Ecto neural progenitor cell (in vitro differentiated cells): ENCODE data around the gene FSTL3.
A peak's percentile ranks its signal among the peaks of the same experiment; 100 is the strongest.
"Not testable (repeated sequence)": the region's sequence is repeated elsewhere in the genome, so short reads cannot be mapped to it uniquely, and the experiment has no call there.

Experiments
- DNase-seq: peaks from one replicate; pipeline ENCODE4 v3.0.0-alpha.2; 2018; ENCODE audit warnings: low spot score

FSTL3 gene

DNA sequence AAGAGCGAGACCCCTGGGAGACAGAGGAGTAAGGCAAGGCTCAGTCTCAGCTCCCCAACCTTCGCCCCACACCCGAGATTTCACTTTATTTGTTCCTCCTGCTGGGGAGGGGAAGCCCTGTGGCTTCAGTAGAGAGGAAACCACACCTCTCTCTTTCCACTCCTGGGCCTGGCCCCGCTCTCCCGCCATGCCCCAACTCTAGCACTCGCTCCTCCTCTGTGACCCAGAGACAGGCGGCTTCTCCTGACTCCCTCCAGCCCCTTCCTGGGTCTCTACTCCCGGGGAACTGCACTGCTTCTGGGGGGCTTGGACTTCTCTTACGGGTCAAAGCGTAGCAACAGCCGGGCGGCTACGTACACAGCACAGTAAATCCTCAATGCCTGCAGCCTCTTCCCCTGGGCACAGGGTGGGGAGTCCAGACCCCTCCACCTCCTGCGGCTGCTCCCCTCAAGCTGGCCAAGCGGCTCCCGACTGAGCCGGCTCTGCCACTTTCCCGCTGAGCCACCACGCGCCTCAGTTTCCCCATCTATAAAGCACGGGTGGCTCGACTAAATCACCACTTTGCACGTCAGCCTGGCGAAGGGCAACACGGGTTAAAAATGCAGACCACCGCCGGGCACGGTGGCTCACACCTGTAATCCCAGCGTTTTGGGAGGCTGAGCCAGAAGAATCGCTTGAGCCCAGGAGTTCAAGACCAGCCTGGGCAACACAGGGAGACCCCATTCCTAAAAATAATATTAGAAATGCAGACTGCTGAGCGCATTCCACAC, 14.6 kb upstream of the FSTL3 start:
- DNase-seq = no peak

DNA sequence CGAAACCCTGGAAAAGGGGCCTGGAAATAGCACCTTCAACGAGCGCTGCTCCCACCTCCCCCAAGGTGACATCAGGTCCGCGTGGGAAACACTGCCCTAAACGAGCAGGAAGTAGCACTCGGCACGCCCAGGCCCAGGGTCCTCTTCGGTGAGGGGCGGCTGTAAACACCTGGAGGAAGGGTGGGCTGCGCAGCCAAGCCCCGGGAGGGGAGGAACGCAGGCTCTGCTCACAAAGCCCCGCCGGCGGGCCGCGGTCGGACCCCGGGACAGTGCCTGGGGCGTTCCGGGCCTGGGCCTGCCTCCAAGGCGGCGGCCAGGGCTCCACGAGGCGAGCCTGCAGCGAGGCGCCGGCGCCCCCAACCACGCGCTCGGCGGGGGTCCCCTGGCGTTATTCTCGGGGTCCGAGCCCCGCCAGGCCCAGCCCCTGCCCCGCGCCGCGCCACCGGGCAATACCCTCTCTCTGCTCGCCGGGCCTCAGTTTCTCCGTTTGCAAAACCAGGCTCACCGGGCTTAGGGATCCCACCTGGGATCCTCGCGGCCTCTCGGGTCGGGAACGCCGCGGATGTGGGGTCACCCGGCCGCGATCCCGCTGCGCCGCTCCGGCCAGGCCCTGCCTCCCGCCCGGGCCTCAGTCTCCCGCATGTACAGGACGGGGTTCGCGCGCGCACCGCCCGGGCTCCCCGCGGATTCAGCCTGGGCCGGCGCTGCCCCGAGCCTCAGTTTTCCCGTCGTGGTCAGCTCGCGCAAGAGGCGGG, 13.8 kb upstream of the FSTL3 start:
- DNase-seq = no peak

DNA sequence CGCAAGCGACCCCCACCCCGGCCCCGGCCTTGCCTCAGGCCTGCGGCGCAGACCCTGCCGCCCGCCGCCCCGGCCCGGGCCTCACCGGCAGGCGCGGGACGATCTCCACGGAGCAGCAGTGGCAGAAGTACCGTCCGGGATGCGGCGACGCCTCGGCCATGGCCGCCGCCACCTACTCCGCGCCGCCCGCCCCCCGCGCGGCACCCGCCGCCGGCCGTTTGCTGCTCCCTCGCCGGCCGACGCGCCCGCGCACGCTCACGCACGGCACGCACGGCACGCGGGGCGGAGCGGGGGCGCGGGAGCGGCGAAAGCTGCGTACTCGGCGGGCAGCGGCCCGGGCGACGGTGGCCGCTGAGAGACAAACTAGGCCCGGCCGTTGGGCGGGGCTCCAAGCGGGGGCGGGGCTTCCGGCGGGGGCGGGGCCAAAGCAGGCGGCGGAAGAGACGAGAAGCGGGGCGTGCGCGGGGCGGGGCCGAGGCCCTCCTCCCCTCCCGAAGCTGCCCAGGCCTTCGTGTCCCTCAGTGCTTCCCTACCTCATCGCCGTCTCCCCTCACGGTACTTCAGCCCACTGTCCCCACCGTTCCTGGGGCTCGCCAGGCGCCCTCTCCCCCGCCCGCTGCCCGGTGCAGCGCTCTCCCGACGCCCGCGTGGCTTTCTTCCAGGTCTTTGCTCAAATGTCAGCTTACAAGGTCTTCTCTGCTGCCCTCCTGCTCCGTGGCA, 13.1 kb upstream of the FSTL3 start, which contains the start of gene RNF126:
Gene RNF126, minus strand, starts transcription at position 253 of the 720 bp plus-strand sequence. Its CDS starts 93 bp downstream, at position 160.
- DNase-seq = peak; percentile 94

DNA sequence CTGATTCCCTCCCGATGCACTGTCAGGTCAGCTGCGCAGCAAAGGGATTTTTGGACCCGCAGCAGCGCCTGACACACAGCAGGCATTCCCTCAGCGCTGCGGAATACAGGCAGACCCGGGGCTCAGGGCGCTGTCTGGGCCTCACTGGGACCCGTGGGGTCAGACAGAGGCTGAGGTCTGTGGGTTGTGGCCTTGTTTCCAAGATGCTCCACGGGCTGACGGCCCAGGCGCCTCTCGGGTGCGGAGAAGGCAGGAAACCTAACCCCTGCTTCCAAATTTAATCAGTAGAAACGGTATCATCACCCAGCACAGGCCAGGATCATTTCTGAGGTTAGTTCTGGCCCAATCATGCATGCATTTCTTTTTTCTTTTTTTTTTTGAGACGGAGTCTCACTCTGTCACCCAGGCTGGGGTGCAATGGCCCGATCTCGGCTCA, 12.5 kb upstream of the FSTL3 start:
- no peak for DNase-seq

DNA sequence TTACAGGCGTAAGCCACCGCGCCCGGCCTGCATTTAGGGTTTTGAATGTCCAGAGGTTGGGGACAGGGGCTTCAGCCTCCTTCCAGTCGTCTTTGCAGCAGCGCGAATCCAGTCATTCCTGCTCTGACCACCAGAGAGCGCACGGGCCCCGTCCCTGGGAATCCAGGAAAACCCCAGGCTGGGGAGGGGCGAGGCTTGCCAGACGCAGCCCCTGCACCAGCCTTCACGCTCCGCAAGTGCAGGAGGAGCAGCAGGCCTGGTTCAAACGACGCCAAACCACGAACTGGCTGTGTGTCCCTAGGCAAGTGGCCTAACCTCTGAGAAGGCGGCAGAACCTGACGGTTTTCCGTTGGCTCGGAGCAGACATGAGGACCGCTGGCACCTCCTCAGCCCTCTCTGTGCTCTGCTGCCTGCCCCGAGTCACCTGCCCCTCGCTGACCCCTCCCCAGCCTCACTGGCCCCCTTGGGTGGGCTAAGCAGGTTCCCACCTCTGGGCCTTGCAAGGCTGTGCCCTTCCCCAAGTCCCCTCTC, 11.2 kb upstream of the FSTL3 start:
- DNase-seq = peak; percentile 95

DNA sequence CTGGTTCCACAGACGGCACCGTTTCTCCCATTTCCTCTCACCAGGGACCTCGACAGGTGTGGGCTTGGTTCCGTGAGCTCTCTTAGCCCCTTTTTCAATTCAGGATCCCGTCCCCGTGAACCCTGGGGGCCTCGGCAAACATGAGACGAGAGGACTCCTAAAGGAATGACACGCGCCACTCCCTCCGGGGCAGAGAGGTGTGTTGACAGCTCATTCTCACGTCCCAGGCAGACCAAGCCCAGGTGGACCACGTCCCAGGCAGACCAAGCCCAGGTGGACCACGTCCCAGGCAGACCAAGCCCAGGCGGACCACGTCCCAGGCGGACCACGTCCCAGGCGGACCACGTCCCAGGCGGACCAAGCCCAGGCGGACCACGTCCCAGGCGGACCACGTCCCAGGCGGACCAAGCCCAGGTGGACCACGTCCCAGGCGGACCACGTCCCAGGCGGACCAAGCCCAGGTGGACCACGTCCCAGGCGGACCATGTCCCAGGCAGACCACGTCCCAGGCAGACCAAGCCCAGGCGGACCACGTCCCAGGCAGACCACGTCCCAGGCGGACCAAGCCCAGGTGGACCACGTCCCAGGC, 9.1 kb upstream of the FSTL3 start:
- not testable (repeated sequence) for DNase-seq

DNA sequence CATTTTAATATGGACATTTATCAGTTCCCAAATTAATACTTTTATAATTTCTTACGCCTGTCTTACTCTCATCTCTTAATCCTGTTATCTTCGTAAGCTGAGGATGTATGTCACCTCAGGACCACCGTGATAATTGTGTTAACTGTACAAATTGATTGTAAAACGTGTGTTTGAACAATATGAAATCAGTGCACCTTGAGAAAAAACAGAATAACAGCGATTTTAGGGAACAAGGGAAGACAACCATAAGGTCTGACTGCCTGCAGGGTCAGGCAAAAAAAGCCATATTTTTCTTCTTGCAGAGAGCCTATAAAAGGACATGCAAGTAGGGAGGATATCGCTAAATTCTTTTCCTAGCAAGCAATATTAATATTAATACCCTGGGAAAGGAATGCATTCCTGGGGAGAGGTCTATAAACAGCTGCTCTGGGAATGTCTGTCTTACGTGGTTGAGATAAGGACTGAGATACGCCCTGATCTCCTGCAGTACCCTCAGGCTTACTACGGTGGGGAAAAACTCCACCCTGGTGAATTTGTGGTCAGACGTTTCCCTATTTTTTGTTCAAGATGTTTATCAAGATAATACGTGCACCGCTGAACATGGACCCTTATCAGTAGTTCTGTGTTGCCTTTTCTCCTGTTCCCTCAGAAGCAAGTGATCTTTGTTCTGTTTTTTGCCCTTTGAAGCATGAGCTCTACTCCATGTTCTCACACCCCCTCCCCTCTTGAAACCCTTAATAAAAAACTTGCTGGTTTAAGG, 7.3 kb upstream of the FSTL3 start:
- not testable (repeated sequence) for DNase-seq

DNA sequence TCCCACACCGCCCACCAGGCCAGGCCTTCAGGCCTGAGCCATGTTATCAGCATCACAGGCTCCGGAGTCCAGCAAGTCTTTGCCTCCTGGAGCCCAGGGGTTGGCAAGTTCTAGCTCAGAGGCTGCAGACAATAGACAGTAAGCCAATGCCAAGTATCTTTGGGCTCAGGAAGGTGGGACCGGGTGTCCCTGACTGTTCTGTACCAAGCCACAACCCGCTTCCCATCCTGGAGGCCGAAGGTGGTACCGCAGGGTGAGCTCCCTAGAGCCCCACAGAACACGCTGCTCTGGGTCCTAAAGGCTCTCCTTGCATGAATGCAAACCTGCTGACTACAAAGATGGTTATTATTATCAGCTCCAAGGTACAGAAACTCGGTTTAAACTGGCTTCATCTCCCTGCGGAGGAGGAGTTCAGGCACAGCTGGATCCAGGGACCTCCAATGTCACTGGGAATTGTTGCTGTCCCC, 5.5 kb upstream of the FSTL3 start:
- DNase-seq = no peak

DNA sequence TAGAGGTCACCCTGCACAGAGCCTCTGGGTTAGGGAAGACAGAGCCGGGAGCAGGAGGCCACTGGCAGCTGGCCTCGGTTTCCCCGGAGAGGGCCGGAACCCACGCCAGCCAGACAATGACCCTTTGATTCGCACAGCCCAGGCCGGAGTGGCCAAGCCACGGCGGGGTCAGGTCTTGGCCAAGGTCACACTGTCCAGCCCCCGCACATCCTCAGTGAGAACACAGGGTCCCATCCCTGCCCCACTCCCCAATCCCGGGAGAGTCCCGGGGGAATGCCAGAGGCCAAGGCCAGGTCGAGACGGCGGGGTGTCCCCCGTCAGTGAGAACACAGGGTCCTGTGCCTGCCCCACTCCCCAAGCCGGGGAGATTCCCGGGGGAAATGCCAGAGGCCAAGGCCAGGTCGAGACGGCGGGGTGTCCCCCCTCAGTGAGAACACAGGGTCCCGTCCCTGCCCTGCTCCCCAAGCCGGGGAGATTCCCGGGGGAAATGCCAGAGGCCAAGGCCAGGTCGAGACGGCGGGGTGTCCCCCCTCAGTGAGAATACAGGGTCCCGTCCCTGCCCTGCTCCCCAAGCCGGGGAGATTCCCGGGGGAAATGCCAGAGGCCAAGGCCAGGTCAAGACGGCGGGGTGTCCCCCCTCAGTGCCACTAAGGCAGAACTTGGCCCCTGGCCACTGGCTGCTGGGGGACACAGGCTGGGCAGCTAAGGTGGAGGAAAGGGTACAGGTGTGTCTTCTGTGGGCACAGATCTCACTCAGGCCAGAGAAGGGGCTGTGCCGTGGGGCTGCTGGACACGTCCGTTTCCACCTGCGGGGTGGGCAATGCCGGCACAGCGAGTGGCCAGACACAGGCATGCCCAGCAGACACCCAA, 1.7 kb upstream of the FSTL3 start:
- peak; percentile 43 for DNase-seq

DNA sequence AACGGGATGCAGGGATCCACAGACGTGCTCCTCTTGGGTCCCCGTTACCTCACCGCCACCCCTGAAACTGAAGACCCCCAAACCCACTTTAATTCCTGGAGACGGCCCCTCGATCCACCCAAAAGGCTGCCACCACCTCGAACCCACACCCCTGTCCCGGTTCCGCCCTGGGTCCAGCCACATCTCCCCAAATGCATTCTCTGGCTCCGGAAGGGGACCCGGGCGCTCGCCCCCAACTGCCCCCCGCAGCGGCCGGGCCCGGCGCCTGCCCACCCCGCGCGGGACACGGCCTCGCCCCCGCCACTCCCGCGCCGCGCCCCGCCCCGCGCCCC, 219 bp upstream of the FSTL3 start:
- DNase-seq = no peak

DNA sequence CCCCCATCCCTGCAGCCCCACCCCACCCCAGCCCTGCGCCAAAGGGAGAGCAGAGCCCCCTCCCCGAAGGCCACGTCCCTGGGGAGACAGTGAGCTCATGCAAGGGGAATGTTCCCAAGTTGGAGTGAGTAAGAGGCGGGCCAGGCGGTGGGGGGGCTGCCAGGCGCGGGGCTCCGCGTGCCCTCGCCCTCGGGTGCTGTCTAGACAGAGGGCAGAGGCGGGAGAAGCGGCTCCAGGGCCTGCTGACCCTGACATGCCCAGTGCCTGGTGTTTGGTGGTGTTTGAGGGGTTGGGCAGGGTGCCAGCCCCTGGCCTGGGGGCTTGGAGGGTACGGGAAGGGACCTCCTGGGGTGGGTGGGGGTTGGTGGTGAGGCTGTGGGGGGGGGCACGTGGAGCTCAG, 1.0 kb downstream of the FSTL3 start:
- no peak for DNase-seq

DNA sequence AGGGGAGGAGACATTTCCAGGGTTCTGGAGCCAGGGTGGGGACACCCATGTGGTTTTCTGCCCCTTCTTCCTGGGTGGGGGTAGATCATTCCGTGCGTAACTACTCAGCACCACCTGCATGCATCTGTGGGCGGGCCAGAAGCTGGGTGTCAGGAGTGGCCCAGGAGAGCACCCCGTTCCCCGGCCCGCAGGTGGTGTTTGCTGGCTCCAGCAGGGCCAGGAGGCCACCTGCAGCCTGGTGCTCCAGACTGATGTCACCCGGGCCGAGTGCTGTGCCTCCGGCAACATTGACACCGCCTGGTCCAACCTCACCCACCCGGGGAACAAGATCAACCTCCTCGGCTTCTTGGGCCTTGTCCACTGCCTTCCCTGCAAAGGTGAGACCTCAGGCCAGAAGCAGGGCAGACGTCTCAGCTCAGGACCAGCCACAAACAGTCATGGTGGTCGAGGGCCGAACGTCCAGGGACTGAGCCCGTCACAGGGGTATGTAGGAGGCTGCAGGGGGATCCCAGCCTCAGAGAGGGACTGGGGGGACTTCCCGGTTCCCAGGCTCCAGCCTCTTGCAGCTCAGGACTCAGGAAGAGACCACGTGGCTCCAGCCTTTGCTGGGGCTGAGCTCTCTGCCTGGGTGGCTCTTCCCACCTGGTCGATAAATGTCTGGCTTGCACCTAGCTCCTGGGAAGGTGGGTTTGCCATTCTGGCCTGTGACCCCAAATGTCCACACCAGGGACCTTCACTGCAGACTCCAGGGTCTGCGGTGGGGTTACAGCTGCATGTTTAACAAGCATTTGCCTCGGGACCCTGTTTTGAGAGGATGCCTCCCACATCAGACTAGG, 1.6 kb downstream of the FSTL3 start:
- DNase-seq = peak; percentile 47

DNA sequence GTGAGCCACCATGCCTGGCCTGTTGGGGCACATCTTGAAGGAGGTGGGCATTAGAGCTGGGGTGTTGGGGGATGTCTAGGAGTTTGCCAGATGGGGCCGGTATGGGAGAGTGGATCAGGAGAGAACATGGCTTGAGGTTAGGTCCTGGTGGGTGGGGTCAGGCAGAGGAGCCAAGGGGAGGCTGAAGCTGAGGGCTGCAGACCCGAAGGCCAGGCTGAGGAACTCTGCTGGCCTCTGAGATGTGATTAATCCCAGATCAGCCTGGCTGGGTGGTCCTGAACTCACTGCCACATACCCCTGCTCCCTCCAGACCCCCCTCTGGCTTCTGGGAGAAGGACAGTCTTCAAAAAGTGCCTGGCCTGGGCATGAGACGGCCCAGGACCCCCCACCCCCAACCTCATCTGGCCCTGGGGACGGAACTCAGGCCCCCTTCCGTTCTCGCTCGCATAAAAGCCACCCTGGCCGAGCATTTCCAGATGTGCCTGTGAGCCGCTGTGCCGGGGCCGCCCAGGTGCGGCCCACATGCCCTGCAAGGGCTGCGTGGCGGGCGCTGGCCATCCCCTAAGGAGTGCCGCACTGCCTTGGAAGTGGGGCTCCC, 2.7 kb downstream of the FSTL3 start:
- peak; percentile 59 for DNase-seq

DNA sequence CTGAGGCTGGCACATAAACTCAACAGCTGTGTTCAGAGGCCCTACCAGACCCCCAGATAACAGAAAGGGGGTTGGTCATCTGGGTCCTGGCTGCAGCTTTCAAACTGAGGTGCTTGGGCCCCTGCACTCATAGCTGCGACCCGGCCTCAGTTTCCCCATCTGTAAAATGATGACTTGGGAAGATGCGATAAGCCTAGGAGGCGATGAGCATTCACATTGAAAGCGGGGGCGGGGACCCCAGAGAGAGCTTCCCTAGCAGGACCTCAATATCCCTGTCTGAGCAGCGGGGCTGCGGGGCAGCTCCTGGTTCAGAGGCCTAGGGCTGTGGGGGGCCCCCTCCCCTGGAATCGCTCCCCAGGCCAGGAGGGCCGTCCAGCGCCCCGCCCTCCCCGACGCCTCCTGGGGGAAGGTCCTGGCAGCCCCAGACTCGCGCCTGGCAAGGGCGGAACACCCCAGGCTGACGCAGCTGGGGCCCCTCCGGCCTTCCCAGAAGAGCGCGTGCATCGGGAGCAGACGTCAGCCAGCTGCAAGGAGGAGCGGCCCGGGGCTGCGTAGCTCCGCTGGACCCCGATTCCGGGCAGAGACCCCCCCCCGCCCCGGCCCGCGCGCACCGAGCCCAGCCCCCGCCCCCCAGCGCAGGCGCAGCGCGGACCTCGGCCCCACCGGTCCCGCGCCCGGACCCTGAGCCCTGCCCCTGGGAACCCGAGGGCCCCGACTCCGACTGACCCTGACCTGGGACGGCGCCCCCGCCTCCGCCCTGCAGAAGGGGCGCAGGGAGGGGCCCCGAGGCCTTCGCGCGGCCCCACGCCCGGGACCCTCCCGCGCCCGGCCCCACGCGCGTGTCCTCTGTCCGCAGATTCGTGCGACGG, 3.5 kb downstream of the FSTL3 start:
- peak; percentile 77 for DNase-seq

DNA sequence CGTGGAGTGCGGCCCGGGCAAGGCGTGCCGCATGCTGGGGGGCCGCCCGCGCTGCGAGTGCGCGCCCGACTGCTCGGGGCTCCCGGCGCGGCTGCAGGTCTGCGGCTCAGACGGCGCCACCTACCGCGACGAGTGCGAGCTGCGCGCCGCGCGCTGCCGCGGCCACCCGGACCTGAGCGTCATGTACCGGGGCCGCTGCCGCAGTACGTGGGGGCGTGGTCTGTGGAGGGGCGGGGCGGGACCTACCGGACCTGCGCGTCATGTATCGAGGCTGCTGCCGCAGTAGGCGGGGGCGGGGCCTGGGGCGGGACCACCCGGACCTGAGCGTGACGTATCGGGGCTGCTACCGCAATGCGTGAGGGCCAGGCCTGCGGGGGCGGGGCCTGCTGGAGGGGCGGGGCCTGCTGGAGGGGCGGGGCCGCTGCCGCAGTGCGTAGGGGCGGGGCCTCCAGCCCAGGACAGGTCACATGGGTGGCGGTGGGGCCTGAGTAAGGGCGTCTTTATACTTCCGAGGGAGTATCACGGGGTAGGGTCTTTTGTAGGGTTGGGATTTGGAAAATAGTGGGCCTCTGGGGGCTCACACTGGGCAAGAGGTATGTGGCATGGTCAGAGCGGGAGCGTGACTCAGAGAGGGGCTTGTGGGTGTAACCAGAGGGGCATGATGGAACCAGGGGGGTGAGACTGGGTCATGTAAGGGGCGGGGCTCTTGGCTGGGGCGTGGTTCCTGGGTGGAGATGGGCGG, 4.3 kb downstream of the FSTL3 start:
- DNase-seq = peak; percentile 100

DNA sequence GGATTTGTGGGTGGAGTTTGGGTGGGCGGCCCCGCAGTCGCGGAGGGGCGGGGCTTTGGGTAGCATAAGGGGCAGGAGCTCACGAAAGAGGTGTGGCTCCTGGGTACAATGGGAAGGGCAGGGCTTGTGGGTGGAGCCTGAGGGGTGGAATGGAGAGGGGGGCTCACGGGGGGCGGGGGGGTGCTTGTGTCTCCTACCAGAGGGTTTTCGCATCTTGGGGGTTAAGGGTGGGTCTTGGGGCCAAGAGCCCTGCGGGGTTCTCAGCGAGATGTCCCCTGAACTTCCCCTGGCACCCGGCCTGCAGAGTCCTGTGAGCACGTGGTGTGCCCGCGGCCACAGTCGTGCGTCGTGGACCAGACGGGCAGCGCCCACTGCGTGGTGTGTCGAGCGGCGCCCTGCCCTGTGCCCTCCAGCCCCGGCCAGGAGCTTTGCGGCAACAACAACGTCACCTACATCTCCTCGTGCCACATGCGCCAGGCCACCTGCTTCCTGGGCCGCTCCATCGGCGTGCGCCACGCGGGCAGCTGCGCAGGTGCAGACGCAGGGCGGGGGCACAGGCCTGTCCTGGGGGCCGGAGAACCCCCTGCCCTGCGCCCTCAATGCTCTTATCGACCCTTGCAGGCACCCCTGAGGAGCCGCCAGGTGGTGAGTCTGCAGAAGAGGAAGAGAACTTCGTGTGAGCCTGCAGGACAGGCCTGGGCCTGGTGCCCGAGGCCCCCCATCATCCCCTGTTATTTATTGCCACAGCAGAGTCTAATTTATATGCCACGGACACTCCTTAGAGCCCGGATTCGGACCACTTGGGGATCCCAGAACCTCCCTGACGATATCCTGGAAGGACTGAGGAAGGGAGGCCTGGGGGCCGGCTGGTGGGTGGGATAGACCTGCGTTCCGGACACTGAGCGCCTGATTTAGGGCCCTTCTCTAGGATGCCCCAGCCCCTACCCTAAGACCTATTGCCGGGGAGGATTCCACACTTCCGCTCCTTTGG, 5.1 kb downstream of the FSTL3 start:
- DNase-seq = no peak
